Ramos (cell line): ENCODE measurements around the gene OPCML.

ENCODE experiments used
- in situ Hi-C: fragments of 300-500 bp; cut with MboI; formaldehyde crosslinking; loops from one replicate; pipeline ENCODE4 v1.14.3; 2022; ENCODE audit warnings: low sequenced_read_pairs; ENCODE audit not compliant: unreplicated experiment

Gene OPCML

DNA sequence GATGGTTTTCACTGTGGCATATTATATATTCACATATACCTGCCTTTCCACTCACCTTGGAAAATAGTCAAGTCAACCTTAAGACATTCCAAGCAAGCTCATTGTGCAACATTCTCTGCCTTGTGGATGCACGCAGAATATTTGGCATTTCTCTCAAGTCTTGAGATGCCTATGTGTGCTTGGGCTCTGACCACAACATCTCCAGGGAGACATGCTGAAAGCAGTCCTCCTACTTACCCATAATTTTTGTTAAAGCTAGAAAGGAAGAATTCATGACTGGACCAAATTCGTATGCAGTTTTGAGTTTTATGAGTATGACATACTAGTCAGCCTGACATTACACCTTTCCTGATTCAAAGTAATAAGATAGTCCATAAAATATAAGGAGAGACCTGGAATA lies 684.0 kb downstream of the OPCML start:
- in situ Hi-C loops: no loop called here

DNA sequence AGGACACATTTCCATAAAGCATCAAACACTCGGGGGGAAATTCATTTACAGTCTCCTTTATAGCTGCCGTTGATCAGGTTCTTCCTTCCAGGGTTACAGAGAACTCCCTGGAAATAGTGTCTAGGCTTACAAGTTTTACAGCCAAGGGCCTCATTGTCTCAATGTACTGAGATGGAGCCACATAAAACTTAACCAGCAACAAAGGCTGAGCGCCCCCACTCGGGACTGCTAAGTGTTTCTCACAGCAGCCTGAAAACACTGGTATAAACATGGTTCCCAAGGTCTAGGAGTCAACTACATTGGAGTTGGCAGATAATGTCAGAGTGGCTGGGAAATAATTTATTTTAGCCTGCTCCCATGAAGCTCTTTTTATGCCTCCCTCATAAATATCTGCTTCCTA lies 686.2 kb downstream of the OPCML start:
- in situ Hi-C loops: no loop called here

DNA sequence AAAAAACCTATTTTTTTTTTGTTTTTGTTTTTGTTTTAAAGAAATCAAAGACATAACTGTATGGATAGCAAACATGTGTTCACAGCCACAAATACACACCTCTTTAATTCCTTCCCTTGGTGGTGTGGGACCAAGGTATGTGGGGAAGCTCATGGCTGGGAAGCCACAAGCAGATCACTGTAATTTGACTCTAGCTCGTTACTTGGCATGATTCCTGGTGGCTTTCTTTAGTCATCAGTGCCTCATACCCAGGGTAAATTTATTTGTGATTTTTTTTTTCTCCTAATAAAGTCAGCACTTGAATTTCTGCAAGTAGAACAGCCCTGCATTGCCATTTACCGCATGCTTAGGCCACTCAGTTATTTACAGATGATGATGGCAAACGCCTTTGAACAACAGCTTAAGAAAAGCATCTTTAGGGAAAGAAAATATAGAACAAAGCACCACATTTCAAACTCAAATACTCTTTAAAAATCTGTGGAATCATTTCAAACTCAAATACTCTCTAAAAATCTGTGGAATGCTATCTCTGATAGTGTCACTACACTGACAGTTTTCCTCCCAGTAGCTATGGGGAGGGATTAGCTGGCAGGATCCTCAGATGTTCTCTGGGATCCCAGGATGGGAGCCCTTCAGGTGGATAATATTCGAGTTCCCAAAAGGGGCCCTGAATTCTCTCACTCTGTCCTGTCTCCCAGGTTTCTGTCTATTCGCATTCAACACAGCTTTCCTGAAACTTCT lies 687.2 kb downstream of the OPCML start:
- in situ Hi-C loops: no loop called here

DNA sequence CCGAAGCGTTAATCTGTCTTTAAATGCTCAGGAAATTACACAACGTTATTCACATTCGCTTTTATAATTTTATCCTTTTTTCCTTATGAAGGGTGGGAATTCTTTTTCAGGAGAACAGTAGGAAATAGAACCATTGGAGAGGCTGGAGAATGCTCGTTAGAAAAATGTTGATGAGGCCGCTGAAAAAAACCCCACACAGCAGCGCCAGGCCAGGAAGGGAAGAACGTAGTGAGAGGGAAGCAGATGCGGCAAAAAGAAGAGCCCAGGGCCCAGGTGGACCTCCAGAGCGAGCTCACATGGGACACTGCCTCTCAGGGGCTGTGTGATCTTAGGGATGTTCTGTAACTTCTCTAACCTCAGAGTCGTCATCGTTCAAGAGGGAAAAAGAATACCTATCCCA lies 691.6 kb downstream of the OPCML start:
- in situ Hi-C loops: no loop called here

DNA sequence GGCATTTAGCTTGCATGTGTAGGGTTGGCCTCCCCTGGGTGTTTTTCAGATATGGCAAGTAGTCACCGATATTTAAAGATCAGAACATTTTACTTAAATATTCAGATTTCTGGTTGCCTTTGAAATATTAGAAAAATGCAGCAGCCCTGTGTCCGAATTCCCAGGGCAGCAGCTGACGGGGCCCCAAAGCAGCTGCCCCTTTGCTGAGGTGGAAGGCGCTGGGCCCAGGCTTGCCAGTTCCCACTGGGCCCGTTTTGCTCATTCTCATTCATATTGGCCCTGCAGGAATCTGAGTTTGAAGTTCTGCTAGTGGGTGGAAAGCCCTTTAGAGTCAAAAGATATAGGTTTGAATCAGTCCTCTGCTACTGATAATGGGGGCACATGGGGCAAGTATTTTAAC lies 692.1 kb downstream of the OPCML start:
- in situ Hi-C loops: no loop called here

DNA sequence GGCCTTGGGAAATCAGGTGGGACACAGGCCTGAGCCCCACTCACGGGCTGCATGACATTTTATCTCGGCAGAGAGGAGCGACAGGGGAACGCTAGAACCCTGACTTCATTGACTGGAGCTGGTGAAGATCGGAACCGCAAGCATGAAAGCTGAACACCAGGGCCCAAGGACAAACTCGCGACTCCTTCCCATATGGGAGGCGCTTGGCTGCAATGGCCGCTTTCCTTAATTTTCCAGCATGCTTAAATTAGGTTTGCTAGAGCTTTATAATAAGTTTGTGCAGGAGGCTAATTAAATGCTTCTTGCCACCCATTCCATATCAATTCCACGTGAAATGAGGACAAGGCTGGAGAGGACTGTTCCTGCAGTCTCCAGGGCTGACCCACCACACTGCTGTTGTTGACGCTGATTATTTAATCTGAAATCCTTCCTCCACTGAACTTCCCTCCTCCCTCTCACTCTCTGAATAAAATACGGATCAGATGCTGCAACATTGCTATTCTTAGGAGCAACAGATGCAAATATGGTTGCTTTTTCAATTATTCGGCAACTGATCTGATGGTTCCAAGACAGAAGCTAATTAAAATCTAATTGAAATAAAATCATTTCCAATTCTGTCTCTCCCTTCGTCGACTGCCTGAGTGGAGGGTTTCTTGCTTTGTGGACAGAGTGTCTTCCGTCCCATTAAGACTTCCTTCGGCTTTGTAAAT lies 692.9 kb downstream of the OPCML start:
- in situ Hi-C loops: no loop called here

DNA sequence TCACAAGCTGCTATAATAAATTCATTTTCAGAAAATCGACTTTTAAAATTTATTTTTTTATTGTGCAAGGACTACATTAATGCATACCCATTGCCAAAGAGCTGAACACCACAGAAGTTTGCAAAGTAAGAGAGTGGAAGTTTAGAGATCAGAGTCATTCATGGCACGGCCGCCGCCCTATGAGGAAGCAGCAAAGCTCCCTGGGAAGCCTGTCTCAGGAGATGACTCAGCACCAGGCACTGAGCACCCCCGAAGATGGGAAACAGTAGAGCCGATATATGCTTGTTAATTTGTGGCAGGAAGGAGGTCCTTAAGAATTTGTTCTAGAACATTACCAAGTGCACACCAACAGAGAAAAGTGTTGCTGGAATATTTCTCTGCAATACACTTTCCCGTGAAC lies 693.7 kb downstream of the OPCML start:
- in situ Hi-C loops: no loop called here

DNA sequence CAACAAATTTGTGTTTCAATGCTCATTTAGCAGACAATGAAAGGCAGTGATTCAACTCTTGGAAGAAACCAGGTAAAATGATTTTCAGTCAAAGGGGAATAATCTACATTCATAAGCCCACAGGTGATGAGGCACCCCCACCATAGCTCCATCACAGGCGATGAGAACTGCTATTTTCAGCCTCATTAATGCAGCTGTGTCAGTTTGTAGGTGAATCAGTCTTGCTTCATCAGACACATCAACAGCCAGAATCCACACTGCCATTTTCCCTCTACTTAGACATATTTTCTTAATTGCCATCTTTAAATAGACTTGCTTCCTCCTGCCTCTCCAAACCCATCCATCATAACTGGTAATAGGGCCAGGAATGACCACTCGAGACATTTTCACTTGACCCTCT lies 701.0 kb downstream of the OPCML start:
- in situ Hi-C loops: no loop called here

DNA sequence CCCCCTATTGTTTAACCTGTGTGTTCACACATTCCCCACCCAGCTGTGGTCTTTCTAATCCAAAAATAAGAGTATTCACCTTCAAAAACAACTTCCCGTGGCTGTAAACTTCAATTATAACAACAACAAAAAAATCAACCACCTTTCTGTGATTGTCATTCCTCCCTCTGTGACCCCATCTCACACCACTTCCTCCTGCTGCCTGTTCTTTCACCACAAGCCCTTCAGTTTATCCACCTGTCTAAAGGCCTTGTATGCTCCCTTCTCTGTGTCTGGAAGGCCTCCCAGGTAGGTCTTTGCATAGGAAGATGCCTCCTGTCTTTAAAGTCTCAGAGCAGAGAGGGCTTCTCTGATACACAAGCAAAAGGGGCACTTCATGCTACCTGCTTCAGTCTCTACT lies 707.7 kb downstream of the OPCML start:
- in situ Hi-C loops: no loop called here

DNA sequence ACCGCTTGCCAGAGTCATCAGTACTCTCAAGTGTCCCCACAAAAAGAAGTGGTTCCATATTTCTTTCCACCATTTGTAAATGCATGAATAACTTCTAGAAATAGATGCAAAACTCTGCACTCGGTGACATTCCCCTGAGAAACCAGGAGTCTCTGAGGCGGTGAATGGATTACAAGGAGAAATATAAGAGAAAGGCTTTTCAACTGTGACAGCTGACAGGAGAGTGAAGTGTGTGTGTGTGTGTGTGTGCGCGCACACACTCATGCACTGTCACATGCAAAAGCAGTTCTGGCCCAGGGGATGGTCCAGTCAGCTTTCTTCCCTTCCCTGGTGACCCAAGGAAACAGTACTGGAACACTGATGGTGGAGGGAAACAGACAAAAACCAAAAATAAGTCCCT lies 710.0 kb downstream of the OPCML start:
- in situ Hi-C loops: no loop called here

DNA sequence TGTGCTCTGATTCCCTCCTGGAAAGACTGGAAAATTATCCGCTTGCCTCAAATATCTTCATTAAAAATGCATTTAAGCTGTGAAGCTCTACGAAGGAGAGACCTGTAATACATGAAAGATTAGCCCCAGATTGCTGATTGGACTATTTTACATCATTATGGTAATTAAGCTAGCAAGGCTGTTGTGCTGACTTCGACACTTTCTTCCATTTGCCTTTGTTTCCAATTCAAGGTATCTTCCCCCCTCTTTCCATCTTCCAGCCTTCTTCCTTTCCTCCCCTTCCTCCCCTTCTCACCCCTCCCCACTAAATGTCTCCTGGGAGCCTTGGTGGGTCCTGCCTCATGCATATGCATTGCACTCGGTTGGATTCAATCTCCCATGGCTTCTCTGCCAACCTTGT lies 710.8 kb downstream of the OPCML start:
- in situ Hi-C loops: no loop called here

DNA sequence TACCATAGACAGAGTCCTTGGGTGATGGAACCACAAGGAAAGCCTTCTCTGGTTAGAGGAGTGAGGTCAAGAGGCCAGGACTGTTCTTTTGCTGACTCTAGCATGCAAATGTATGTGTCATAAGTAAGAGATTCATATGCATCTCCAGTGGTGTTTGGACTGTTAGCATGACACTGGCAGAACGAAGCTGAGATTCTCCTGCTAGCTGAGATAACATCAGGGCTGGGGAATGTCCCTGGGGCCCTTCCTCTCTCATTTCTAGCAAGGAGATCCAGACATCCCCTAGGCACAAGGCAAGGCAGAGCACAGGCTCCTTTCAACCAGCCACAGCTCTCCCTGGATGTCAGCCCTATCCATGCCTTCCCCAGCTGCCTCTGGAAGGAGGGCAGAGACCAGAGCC lies 711.3 kb downstream of the OPCML start:
- in situ Hi-C loops: no loop called here

DNA sequence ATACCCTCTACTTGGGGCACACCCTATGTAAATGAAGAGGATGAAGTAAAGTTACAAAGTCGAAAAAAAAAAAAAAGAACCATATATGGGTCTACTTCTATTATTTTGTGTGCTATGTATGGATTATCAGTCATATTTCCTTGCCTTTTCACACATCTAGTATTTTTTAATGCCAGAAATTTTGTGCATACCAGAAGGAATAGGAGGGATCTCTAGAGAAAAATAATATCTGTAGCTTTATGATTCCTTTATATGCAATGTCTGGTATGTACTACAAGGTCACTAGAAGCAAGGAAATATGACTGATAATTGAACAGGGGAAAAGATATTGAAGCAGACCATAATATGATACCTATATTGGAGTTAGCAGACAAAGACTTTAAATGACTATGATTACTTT lies 713.4 kb downstream of the OPCML start:
- in situ Hi-C loops: no loop called here

DNA sequence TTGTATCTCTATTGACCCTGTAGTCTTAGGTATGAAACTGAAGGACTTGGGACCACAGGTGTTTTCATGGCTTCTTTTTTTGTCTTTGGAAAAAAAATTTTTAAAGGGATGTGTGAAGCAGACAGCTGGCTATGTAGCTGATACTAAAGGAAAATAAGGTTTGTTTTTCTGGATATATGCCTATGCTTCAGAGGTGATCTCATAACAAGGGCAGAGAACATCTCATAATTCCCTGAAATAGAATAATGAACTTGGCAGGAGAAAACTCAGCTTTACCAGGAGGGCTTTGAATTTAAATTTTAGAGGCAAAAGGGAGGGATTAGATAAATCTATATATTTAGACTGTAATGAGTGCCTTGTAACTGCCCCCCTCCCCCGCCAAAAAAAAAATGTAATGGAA lies 714.9 kb downstream of the OPCML start:
- in situ Hi-C loops: no loop called here

DNA sequence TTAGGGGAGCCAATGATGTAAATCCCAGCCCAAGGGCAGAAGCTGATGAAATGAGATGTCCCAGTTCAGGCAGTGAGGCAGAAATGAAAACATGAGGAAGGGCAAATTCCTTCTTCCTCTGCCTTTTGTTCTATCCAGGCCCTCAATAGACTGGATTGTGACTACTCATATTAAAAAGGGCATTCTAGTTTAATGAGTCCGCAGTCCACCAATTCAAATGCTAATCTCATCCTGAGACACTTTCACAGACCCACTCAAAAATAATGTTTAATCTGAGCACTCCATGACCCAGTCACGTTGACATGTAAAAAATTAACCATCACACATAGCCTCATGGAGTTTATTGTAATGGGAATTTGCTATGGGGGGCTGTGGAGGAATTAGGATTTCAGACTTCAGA lies 717.9 kb downstream of the OPCML start:
- in situ Hi-C loops: no loop called here

DNA sequence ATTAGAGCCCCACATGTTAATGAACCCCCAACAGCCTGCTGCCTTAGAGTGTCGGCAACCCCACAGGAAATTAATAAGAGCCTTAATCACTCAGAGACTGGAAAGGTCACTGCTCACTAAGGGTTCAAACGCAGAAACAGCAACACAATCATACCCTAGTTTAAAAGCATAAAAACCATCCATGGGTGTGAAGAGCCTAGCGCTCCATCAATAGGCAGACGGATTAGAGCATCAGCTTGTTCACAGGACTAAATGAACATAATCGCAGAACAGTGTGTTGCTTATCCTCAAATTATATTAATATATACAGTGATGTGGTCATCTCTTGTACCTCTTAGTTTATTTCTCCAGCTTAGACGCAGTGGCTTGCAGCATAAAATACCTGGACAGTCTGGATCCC lies 720.7 kb downstream of the OPCML start:
- in situ Hi-C loops: no loop called here

DNA sequence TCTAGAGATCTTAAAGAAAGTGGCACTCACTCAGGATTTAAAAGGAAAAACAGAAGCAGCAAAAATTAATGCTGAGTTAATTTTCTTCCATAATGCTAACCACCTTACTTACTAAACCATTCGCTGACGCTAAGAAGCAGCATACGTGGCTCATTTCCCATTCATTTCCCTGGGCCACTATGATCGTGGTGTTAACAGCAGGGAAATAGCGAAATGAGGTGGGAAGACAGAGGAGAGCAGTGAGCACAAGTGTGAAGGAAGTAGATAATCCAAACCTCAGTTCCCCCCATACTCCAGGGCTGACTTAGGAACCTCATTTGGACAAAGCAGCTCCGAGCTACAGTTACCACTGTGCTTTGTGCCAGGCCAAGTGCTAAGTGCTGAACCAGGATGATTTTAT lies 723.2 kb downstream of the OPCML start:
- in situ Hi-C loops: no loop called here

DNA sequence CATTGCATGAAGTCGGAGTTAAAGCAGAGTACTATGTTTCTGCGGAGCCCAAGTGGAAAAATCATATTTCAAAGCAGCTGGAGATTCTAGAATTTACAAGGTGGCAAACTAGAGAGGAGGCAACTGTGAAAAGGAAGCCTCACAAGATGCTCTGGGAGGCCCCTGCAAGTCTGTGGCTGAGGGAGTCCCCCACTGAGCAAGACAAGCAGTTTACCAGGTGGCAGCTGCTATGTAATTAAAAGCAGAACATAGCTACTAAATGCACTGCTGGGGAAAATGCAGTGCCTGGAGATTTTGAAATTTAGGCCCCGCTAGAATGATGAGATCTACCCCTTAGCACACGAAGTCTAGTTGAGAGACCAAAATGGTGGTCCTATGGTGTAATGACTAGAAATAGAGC lies 728.0 kb downstream of the OPCML start:
- in situ Hi-C loops: no loop called here

DNA sequence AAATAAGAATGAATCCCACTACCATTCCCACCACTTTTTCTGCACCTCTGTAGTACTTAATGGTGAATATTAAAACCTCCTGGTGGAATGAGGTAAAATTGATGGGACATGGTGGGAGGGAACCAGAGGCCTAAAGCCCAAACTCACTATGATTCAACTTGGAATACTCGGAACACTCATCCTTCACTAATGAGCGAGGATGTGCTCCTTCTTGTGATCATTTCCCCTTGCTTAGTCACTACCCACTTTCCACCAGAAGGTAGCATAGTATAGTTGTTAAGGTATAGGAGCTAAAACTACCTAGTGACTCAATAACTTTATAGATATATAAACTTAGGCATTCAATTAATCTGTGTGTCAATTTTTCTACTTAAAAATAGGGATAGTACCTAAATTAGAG lies 728.9 kb downstream of the OPCML start:
- in situ Hi-C loops: no loop called here

DNA sequence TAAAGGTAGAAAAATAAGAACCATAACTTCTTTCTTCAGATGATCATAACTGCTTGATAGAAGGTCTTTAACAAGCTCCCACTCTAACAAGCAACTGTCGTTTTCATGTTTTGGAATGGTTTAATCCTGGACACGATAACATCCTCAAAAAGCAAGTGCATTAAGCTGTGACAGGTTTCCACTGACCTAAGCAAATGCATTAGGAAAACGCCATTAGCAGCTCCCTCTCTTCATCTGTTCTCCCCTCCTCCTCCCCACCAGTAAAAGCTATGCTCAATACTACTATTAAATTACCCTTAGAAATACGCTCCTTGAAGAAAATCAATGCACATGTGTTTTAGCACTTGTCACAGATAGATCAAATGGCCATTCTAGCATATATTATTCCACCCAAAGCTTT lies 729.4 kb downstream of the OPCML start:
- in situ Hi-C loops: no loop called here

DNA sequence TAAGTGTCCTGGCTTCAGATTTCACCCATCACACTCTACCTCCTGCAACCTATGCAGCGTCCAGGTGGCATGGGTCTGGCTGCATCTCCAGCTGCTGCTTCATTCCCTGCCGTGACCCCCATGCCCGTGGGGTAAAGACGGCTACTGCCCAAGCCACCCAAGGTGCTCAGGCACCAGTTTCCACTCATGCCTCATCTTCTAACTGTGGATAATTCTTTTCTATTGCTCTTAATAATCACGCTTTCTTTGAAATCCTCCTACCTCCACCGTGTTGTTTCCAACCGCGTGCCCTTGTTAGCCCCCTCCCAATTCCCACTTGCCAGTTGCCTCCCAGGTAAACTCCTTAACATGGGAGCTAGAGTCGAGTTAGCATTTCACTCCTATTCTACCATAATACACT lies 738.5 kb downstream of the OPCML start:
- in situ Hi-C loops: no loop called here
